H1 (cell line): ENCODE measurements around the gene ZNF814. TPM values are rescaled to one million over a fixed set of nuclear protein-coding genes. Genes with fewer than 3 reads are reported as not detected.

ENCODE experiments used
- CHD1 ChIP-seq: IDR thresholded peaks from 2 replicates; pipeline ENCODE4 v1.6.1; 2012; ENCODE audit warnings: low read depth, low read length, improper control_type of control experiment
- HDAC6 ChIP-seq: IDR thresholded peaks from one replicate; pipeline ENCODE4 v1.7.1; 2012; ENCODE audit warnings: low read depth, mild to moderate bottlenecking, inconsistent platforms, low read length, moderate library complexity
- POLR2AphosphoS5 ChIP-seq: IDR thresholded peaks from 2 replicates; pipeline ENCODE4 v1.6.1; 2011; ENCODE audit warnings: low read depth, low read length
- TBP ChIP-seq: IDR thresholded peaks from 2 replicates; pipeline ENCODE4 v1.6.1; 2011; ENCODE audit warnings: low read depth, low read length, improper control_type of control experiment
- polyA plus RNA-seq, 7 experiments: library from polyadenylated mRNA; depleted of rRNA in 3 of 7; stranded (reverse) in 5 of 7; unstranded in 2 of 7; fragments of >200 nt in 5 of 7; fragments of 200-250 nt in 2 of 7; gene quantifications; 1 replicate in 5 of 7; 2 replicates in 1 of 7; 4 replicates in 1 of 7; pipeline versions ENCODE4 v1.2.1 to v1.2.3, GENCODE V29; 2011 to 2013; ENCODE audit warnings: missing spikeins in 2 of 7, mixed read lengths in 2 of 7
- total RNA-seq: library from RNA; stranded (reverse); fragmentation: NEBNext Ultra II Directional; extraction: Animal tissue kit (Norgen Biotek cat#: 25700); gene quantifications from 2 replicates; pipeline ENCODE4 v1.2.1, GENCODE V29; 2021
- TF ChIP-seq, protein P1 (sequence below): IDR thresholded peaks from 2 replicates; pipeline ENCODE4 v1.6.1; 2012; ENCODE audit warnings: inconsistent platforms

Gene ZNF814
- total and polyA plus RNA-seq, 2 of the 8 experiments (the other 6 are each of a cell fraction or from before 2014, with no cell fraction given): 90.9 to 99.6 TPM

DNA sequence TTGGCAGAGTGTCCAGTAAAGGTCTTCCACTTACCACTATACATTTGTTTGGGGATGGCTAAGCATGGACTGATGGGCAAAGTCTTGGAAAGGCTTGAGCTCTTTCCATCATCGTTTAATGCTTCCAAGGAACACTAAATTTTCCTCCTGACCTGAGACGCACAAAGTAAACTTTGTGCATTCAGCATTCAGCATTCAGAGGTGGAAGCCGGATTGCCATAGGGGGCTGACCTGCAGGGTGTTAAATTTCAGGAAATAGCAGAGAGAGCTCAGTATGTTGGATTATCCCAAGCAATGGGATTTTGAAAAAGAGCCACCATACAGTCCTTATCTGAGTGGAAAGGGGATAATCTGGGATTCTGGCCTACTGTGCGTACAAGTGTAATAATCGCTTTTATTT, 88.1 kb downstream of the ZNF814 start (continued):
- TF ChIP-seq HDAC6 (no peak), CHD1 (no peak), TBP (no peak), POLR2AphosphoS5 (no peak)
- TF ChIP-seq, protein P1, sequence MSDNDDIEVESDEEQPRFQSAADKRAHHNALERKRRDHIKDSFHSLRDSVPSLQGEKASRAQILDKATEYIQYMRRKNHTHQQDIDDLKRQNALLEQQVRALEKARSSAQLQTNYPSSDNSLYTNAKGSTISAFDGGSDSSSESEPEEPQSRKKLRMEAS: no peak
- TF ChIP-seq, all 59 proteins: peak for 0

Other genes starting within 250 kb of the ZNF814 start
- gene ZSCAN4, start 220.1 kb downstream of the ZNF814 start, total RNA-seq: not detected in 2 replicates
- not detected in 2 replicates for gene ZSCAN4, start 220.1 kb downstream of the ZNF814 start, polyA plus RNA-seq (2011; rRNA removed)
- gene ZNF551, start 207.1 kb downstream of the ZNF814 start, total RNA-seq: 30.0 and 33.0 TPM in 2 replicates
- gene ZNF551, start 207.1 kb downstream of the ZNF814 start, polyA plus RNA-seq (2011; rRNA removed): 14.6 and 19.2 TPM in 2 replicates
- 9.5 and 11.6 TPM in 2 replicates for gene ZNF154, start 179.8 kb downstream of the ZNF814 start, total RNA-seq
- 4.8 and 5.3 TPM in 2 replicates for gene ZNF154, start 179.8 kb downstream of the ZNF814 start, polyA plus RNA-seq (2011; rRNA removed)
- 6.6 and 7.2 TPM in 2 replicates for gene ZNF671, start 161.4 kb downstream of the ZNF814 start, total RNA-seq
- gene ZNF671, start 161.4 kb downstream of the ZNF814 start, polyA plus RNA-seq (2011; rRNA removed): 5.3 and 7.0 TPM in 2 replicates
- 17.3 and 20.5 TPM in 2 replicates for gene ZNF776, start 142.2 kb downstream of the ZNF814 start, total RNA-seq
- 7.8 and 10.6 TPM in 2 replicates for gene ZNF776, start 142.2 kb downstream of the ZNF814 start, polyA plus RNA-seq (2011; rRNA removed)
- 14.5 and 15.5 TPM in 2 replicates for gene ZNF586, start 119.4 kb downstream of the ZNF814 start, total RNA-seq
- 5.7 and 8.1 TPM in 2 replicates for gene ZNF586, start 119.4 kb downstream of the ZNF814 start, polyA plus RNA-seq (2011; rRNA removed)
- 10.6 and 11.6 TPM in 2 replicates for gene ZNF552, start 74.1 kb downstream of the ZNF814 start, total RNA-seq
- 5.9 and 8.8 TPM in 2 replicates for gene ZNF552, start 74.1 kb downstream of the ZNF814 start, polyA plus RNA-seq (2011; rRNA removed)
- 53.7 and 60.1 TPM in 2 replicates for gene ZNF587B, start 58.7 kb downstream of the ZNF814 start, total RNA-seq
- 11.3 and 13.8 TPM in 2 replicates for gene ZNF587B, start 58.7 kb downstream of the ZNF814 start, polyA plus RNA-seq (2011; rRNA removed)
- gene ZNF587, start 39.2 kb downstream of the ZNF814 start, total RNA-seq: 41.5 and 42.1 TPM in 2 replicates
- 17.4 and 18.1 TPM in 2 replicates for gene ZNF587, start 39.2 kb downstream of the ZNF814 start, polyA plus RNA-seq (2011; rRNA removed)
- 19.2 and 19.7 TPM in 2 replicates for gene ZNF417, start 27.6 kb upstream of the ZNF814 start, total RNA-seq
- 4.4 and 5.4 TPM in 2 replicates for gene ZNF417, start 27.6 kb upstream of the ZNF814 start, polyA plus RNA-seq (2011; rRNA removed)
- 18.5 and 18.8 TPM in 2 replicates for gene ZNF418, start 46.4 kb upstream of the ZNF814 start, total RNA-seq
- 8.1 and 10.5 TPM in 2 replicates for gene ZNF418, start 46.4 kb upstream of the ZNF814 start, polyA plus RNA-seq (2011; rRNA removed)
- 13.5 and 14.2 TPM in 2 replicates for gene ZNF256, start 58.7 kb upstream of the ZNF814 start, total RNA-seq
- 5.7 and 6.1 TPM in 2 replicates for gene ZNF256, start 58.7 kb upstream of the ZNF814 start, polyA plus RNA-seq (2011; rRNA removed)
- 0.98 and 0.99 TPM in 2 replicates for gene C19orf18, start 85.5 kb upstream of the ZNF814 start, total RNA-seq
- 0.08 and 0.12 TPM in 2 replicates for gene C19orf18, start 85.5 kb upstream of the ZNF814 start, polyA plus RNA-seq (2011; rRNA removed)
- 17.5 and 19.3 TPM in 2 replicates for gene ZNF606, start 113.8 kb upstream of the ZNF814 start, total RNA-seq
- 5.2 and 10.2 TPM in 2 replicates for gene ZNF606, start 113.8 kb upstream of the ZNF814 start, polyA plus RNA-seq (2011; rRNA removed)
- 0.69 and 1.2 TPM in 2 replicates for gene ZSCAN1, start 145.0 kb upstream of the ZNF814 start, total RNA-seq
- 4.3 and 6.4 TPM in 2 replicates for gene ZSCAN1, start 145.0 kb upstream of the ZNF814 start, polyA plus RNA-seq (2011; rRNA removed)
- gene ZNF135, start 170.2 kb upstream of the ZNF814 start, total RNA-seq: 5.2 and 5.3 TPM in 2 replicates
- gene ZNF135, start 170.2 kb upstream of the ZNF814 start, polyA plus RNA-seq (2011; rRNA removed): 6.9 and 7.9 TPM in 2 replicates
- 37.0 and 37.6 TPM in 2 replicates for gene ZSCAN18, start 209.2 kb upstream of the ZNF814 start, total RNA-seq
- 41.4 and 64.7 TPM in 2 replicates for gene ZSCAN18, start 209.2 kb upstream of the ZNF814 start, polyA plus RNA-seq (2011; rRNA removed)